Skeletal muscle tissue (tissue), 4 donors: ENCODE data around the gene VWA3A. TPM values are rescaled to one million over a fixed set of nuclear protein-coding genes. Genes with fewer than 3 reads are reported as not detected.

Source experiments
- H3K27ac ChIP-seq: one replicate; pipeline ENCODE4 v1.7.0; 2013; ENCODE audit warnings: mild to moderate bottlenecking, low read depth, low read length, inconsistent platforms
- H3K27me3 ChIP-seq, 3 donors: one replicate each; pipeline ENCODE4 v1.7.0; 2013; ENCODE audit warnings: low read length in 3 of 3; ENCODE audit not compliant: control insufficient read depth in 3 of 3, insufficient read depth in 3 of 3
- H3K36me3 ChIP-seq, 3 donors: one replicate each; pipeline ENCODE4 v1.7.0; 2013; ENCODE audit warnings: low read length in 3 of 3; ENCODE audit not compliant: control insufficient read depth in 3 of 3, insufficient read depth in 3 of 3
- H3K4me1 ChIP-seq, 3 donors: one replicate each; pipeline ENCODE4 v1.7.0; 2013; ENCODE audit warnings: low read length in 3 of 3, mild to moderate bottlenecking in 3 of 3; ENCODE audit not compliant: control insufficient read depth in 3 of 3, insufficient read depth in 3 of 3
- H3K4me3 ChIP-seq, 3 donors: one replicate each; pipeline ENCODE4 v1.7.0; 2013; ENCODE audit warnings: low read length in 3 of 3
- H3K9ac ChIP-seq, 3 donors: one replicate each; pipeline ENCODE4 v1.7.0; 2013; ENCODE audit warnings: low read length in 3 of 3, mild to moderate bottlenecking in 3 of 3, moderate library complexity in 2 of 3, low read depth in 1 of 3
- H3K9me3 ChIP-seq, 3 donors: one replicate each; pipeline ENCODE4 v1.7.0; 2013; ENCODE audit warnings: low read length in 3 of 3; ENCODE audit not compliant: control insufficient read depth in 3 of 3
- total RNA-seq: library from RNA; depleted of rRNA; stranded (reverse); fragments of >200 nt; gene quantifications from one replicate; pipeline ENCODE4 v1.2.3, GENCODE V29; 2014
- donor health status: Osteomylitis.

The VWA3A gene
- total RNA-seq, 1 donor from 2014 or later = under 0.01 TPM

GRCh38 chr16:22130528-22130927 is 38.2 kb downstream of the VWA3A start:
- Histone ChIP-seq H3K4me3 (no peak overlapping the region), H3K27ac (no peak overlapping the region), H3K27me3 (no peaks in the 10 kb centered on the region), H3K9ac (no peak overlapping the region), H3K36me3 (no peaks in the 10 kb centered on the region), H3K9me3 (no peaks in the 10 kb centered on the region), H3K4me1 (no peaks in the 10 kb centered on the region)

GRCh38 chr16:22132801-22133200 is 40.5 kb downstream of the VWA3A start:
- Histone ChIP-seq H3K27me3 (no peaks in the 10 kb centered on the region), H3K4me3 (no peak overlapping the region), H3K9me3 (no peaks in the 10 kb centered on the region), H3K27ac (no peak overlapping the region), H3K4me1 (no peaks in the 10 kb centered on the region), H3K9ac (no peak overlapping the region), H3K36me3 (no peaks in the 10 kb centered on the region)

- H3K27me3 ChIP-seq = peaks cover 0 to 4% (median 0%) of the 10 kb centered on the region in 3 donors
- no peak overlapping the region for H3K27ac ChIP-seq
- H3K9me3 ChIP-seq = no peaks in the 10 kb centered on the region
- H3K9ac ChIP-seq = no peak overlapping the region
- no peak overlapping the region for H3K4me3 ChIP-seq
- H3K36me3 ChIP-seq = no peaks in the 10 kb centered on the region
- H3K4me1 ChIP-seq = no peaks in the 10 kb centered on the region
Measured at GRCh38 chr16:22138482-22138881, 46.1 kb downstream of the VWA3A start.

GRCh38 chr16:22139008-22139407 is 46.7 kb downstream of the VWA3A start:
- peaks cover 0 to 4% (median 0%) of the 10 kb centered on the region in 3 donors for H3K27me3 ChIP-seq
- no peak overlapping the region for H3K27ac ChIP-seq
- no peaks in the 10 kb centered on the region for H3K4me1 ChIP-seq
- no peak overlapping the region for H3K4me3 ChIP-seq
- no peak overlapping the region for H3K9ac ChIP-seq
- no peaks in the 10 kb centered on the region for H3K36me3 ChIP-seq
- no peaks in the 10 kb centered on the region for H3K9me3 ChIP-seq

GRCh38 chr16:22139732-22140131 is 47.4 kb downstream of the VWA3A start:
- Histone ChIP-seq H3K4me3 (no peak overlapping the region), H3K4me1 (no peaks in the 10 kb centered on the region), H3K9me3 (no peaks in the 10 kb centered on the region), H3K27ac (no peak overlapping the region), H3K9ac (no peak overlapping the region), H3K27me3 (peaks cover 0 to 4% (median 0%) of the 10 kb centered on the region in 3 donors), H3K36me3 (no peaks in the 10 kb centered on the region)

GRCh38 chr16:22141767-22142166 is 49.4 kb downstream of the VWA3A start:
- Histone ChIP-seq H3K9me3 (no peaks in the 10 kb centered on the region), H3K27me3 (peaks cover 0 to 4% (median 0%) of the 10 kb centered on the region in 3 donors), H3K9ac (no peak overlapping the region), H3K27ac (no peak overlapping the region), H3K4me1 (no peaks in the 10 kb centered on the region), H3K4me3 (no peak overlapping the region), H3K36me3 (no peaks in the 10 kb centered on the region)

- Histone ChIP-seq H3K9me3 (no peaks in the 10 kb centered on the region), H3K27me3 (peaks cover 0 to 4% (median 0%) of the 10 kb centered on the region in 3 donors)
Measured at GRCh38 chr16:22144520-22144919, 52.2 kb downstream of the VWA3A start.

GRCh38 chr16:22147853-22148252 is 55.5 kb downstream of the VWA3A start:
- Histone ChIP-seq H3K36me3 (no peaks in the 10 kb centered on the region), H3K9ac (no peak overlapping the region), H3K4me3 (no peak overlapping the region), H3K27ac (no peak overlapping the region), H3K4me1 (no peaks in the 10 kb centered on the region), H3K9me3 (no peaks in the 10 kb centered on the region), H3K27me3 (peaks cover 0 to 4% (median 0%) of the 10 kb centered on the region in 3 donors)

More at GRCh38 chr16:22144520-22144919, 52.2 kb downstream of the VWA3A start:
- Histone ChIP-seq H3K36me3 (no peaks in the 10 kb centered on the region), H3K27ac (no peak overlapping the region), H3K4me1 (no peaks in the 10 kb centered on the region), H3K4me3 (no peak overlapping the region), H3K9ac (no peak overlapping the region)

GRCh38 chr16:22151246-22151998 is 59.1 kb downstream of the VWA3A start:
- H3K9me3 ChIP-seq = no peaks in the 10 kb centered on the region
- H3K27me3 ChIP-seq = peaks cover 0 to 4% (median 0%) of the 10 kb centered on the region in 3 donors
- H3K4me3 ChIP-seq = no peak overlapping the region
- H3K36me3 ChIP-seq = no peaks in the 10 kb centered on the region
- no peak overlapping the region for H3K27ac ChIP-seq
- H3K4me1 ChIP-seq = no peaks in the 10 kb centered on the region
- H3K9ac ChIP-seq = no peak overlapping the region

- Histone ChIP-seq H3K9me3 (no peaks in the 10 kb centered on the region), H3K4me1 (no peaks in the 10 kb centered on the region), H3K27me3 (peaks cover 0 to 4% (median 0%) of the 10 kb centered on the region in 3 donors), H3K27ac (no peak overlapping the region), H3K4me3 (no peak overlapping the region), H3K36me3 (no peaks in the 10 kb centered on the region), H3K9ac (no peak overlapping the region)
Measured at GRCh38 chr16:22152316-22152715, 60.0 kb downstream of the VWA3A start.
